Tibial artery (tissue), 4 donors: ENCODE data around the gene LINC01488.

ENCODE experiments used
- DNase-seq, 2 donors: peaks; one replicate each; pipeline ENCODE4 v3.0.0-alpha.2; 2019
- H3K27ac ChIP-seq, 2 donors: fragments of 200-600 bp; sonication (generic) in 1 of 2; 1 replicate in 1 of 2; 2 replicates in 1 of 2; pipeline ENCODE4 v1.5.1; 2018 to 2019; ENCODE audit warnings: mild to moderate bottlenecking in 1 of 2
- H3K27me3 ChIP-seq, 2 donors: fragments of 200-600 bp; sonication (generic) in 1 of 2; one replicate each; pipeline versions ENCODE4 v1.5.1 to v1.6.0; 2016 to 2019
- H3K36me3 ChIP-seq, 3 donors: fragments of 200-600 bp; sonication (generic) in 2 of 3; one replicate each; pipeline ENCODE4 v1.5.1; 2016 to 2019; ENCODE audit warnings: mild to moderate bottlenecking in 2 of 3
- H3K4me1 ChIP-seq, 4 donors: fragments of 200-600 bp; sonication (generic) in 2 of 4; 1 replicate in 3 of 4; 2 replicates in 1 of 4; pipeline ENCODE4 v1.5.1; 2016 to 2019
- H3K4me3 ChIP-seq, 2 donors: fragments of 200-600 bp; sonication (generic) in 1 of 2; 1 replicate in 1 of 2; 2 replicates in 1 of 2; pipeline ENCODE4 v1.5.1; 2018 to 2019; ENCODE audit warnings: mild to moderate bottlenecking in 2 of 2
- H3K9me3 ChIP-seq, 3 donors: fragments of 200-600 bp; sonication (generic) in 1 of 3; one replicate each; pipeline ENCODE4 v1.5.1; 2016 to 2019
- intact Hi-C: fragments of 100-400 bp; cut with DNase I; formaldehyde crosslinking; loops from one replicate; pipeline ENCODE4 v1.15.0; 2023; ENCODE audit warnings: low total_unique reads
- TF ChIP-seq, protein P1 (sequence below), 2 experiments: fragments of 200-600 bp in 1 of 2; fragments of 450-650 bp in 1 of 2; IDR thresholded peaks; one replicate each; pipeline ENCODE4 v1.5.1; 2017 to 2019; ENCODE audit warnings: antibody characterized with exemption in 2 of 2, mild to moderate bottlenecking in 1 of 2, moderate library complexity in 1 of 2

LINC01488 gene

DNA sequence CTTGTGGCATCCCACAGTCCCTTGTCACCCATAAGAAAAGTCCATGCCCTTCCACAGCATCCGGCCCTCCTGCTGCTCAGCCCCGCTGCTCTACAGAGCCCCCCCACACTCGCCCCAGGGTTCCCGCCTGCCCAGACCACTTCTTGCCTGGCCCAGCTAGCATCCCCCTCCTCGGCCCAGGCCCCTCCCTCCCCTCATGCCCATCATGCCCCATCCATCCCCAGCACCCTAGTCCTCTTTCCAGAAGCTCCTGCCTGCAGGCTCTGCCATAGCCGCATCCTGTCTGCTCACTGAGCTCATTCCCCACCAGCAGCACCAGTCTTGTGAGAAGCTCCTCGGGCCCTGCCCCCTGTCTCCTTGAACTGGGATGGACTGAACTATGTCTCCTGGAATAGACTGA, 54.4 kb downstream of the LINC01488 start:
- H3K27me3 ChIP-seq = no peaks in the 10 kb centered on the region
- TF ChIP-seq, protein P1, sequence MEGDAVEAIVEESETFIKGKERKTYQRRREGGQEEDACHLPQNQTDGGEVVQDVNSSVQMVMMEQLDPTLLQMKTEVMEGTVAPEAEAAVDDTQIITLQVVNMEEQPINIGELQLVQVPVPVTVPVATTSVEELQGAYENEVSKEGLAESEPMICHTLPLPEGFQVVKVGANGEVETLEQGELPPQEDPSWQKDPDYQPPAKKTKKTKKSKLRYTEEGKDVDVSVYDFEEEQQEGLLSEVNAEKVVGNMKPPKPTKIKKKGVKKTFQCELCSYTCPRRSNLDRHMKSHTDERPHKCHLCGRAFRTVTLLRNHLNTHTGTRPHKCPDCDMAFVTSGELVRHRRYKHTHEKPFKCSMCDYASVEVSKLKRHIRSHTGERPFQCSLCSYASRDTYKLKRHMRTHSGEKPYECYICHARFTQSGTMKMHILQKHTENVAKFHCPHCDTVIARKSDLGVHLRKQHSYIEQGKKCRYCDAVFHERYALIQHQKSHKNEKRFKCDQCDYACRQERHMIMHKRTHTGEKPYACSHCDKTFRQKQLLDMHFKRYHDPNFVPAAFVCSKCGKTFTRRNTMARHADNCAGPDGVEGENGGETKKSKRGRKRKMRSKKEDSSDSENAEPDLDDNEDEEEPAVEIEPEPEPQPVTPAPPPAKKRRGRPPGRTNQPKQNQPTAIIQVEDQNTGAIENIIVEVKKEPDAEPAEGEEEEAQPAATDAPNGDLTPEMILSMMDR (IDR thresholded peaks at IDR 0.05) = no peak
- intact Hi-C loops = no loop called here
- H3K4me3 ChIP-seq = no peak overlapping the region
- DNase-seq = peak in 1 of 2 donors; percentile 33
- H3K36me3 ChIP-seq = no peaks in the 10 kb centered on the region
- H3K4me1 ChIP-seq = peaks cover 5 to 27% (median 24%) of the 10 kb centered on the region in 4 donors
- H3K9me3 ChIP-seq = no peaks in the 10 kb centered on the region
- no peak overlapping the region for H3K27ac ChIP-seq

DNA sequence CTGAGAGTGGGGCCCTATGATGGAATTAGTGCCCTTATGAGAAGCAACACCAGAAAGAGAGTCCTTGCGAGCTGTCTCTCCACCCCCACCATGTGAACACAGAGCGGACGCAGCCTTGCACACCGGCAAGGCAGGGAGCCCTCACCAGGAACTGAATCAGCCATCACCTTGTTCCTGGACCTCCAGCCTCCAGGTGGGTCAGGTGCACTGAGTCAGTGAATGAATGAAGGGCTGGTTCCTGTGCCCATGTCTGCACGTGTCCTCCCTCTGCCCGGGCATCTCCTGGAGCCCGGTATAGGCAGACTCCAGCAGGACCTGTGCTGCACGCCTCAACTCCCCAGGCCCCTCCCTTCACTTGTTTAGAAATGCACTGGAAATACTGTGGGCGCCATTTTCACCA, 54.9 kb downstream of the LINC01488 start:
- no peak overlapping the region for H3K27ac ChIP-seq
- peaks cover 5 to 32% (median 29%) of the 10 kb centered on the region in 4 donors for H3K4me1 ChIP-seq
- TF ChIP-seq, protein P1 (IDR thresholded peaks at IDR 0.05) = no peak
- H3K36me3 ChIP-seq = no peaks in the 10 kb centered on the region
- peak in 1 of 2 donors; percentile 25 for DNase-seq
- no peak overlapping the region for H3K4me3 ChIP-seq
- no peaks in the 10 kb centered on the region for H3K27me3 ChIP-seq
- no peaks in the 10 kb centered on the region for H3K9me3 ChIP-seq
- intact Hi-C loops = no loop called here

DNA sequence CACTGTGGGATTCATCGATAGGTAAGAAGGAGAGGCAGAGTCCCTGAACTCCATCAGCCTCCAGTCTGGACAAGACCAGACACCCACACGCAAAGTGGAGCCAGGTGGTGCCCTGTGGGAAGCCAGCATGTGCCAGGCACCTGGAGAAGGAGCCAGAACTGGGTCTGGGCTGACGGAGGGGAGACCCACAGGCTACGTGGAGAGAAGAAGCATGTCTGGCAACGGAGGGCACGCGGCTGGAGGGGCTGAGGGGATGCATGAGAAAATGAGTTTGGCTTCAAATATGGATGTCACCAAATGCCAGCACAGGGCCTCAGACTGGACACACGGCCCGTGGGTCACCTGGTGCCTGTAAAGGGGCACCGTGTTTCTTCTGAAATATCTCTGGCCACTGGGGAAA, 55.7 kb downstream of the LINC01488 start:
- Histone ChIP-seq H3K4me3 (no peak overlapping the region), H3K4me1 (peaks cover 5 to 38% (median 34%) of the 10 kb centered on the region in 4 donors), H3K36me3 (no peaks in the 10 kb centered on the region), H3K9me3 (no peaks in the 10 kb centered on the region), H3K27me3 (no peaks in the 10 kb centered on the region), H3K27ac (no peak overlapping the region)
- no peak for DNase-seq
- intact Hi-C loops = no loop called here
- TF ChIP-seq, protein P1 (IDR thresholded peaks at IDR 0.05) = no peak

DNA sequence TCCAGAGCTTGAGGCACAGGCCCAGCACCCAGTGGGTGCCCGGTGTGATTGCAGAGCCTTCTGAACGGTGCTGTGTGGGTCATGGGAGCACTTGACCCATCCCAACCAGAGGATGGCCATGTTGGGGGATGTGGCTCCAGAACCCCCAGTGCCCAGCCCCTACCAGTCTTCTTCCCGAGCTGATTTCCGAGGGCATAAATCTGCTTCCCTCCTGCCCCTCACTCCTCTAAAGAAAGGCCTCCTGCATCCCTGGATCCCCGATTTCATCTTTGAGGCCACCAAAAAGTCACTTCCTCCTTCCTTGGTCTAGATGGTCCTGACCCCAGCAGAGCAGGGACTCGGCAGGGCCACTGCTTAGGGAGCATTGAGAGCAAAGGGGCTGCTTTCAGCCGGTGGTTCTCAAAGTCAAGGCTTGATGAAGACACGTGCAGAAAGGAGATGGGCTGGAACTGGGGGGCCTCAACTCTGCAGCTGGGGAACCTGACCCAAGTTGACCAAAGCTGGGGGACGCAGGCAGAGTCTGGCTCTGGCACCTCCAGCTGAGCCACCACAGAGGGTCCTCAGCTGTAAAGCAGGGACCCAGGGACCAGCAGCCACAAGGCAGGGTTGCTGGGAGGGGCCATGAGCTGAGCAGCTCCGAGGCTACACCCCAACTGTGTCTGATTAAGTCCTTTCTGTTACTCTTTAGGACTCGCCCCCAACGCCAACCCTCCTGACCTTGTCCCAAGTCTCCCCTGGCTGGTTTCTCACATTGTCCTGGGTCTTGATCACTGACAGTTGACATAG, 56.6 kb downstream of the LINC01488 start:
- no peak overlapping the region for H3K27ac ChIP-seq
- TF ChIP-seq, protein P1 (IDR thresholded peaks at IDR 0.05) = no peak
- intact Hi-C loops = no loop called here

DNA sequence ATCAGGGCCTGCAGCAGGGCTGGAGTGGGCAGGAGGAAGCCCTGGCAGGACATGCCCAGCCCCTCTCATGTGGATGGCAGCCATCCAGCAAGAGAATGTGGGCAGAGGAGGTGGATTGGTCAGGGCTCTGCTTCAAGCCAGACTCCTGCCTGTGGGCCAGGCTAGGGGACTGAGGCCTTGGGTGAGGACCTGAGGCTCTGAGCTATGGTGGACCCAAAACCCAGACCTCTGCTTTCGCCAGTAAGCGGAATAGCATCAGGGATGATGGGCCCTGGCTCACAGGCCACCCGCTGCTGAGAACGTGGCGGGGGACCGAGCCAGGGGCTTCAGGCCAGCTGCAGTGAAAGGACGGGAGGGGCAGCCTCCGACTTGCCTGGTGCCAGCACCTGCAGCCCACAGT, 57.4 kb downstream of the LINC01488 start:
- peak overlapping the region; percentile 69 to 81 for H3K27ac ChIP-seq
- TF ChIP-seq, protein P1 (IDR thresholded peaks at IDR 0.05) = no peak
- H3K9me3 ChIP-seq = no peaks in the 10 kb centered on the region
- no peaks in the 10 kb centered on the region for H3K36me3 ChIP-seq
- H3K4me3 ChIP-seq = no peak overlapping the region
- DNase-seq = no peak
- peaks cover 5 to 38% (median 34%) of the 10 kb centered on the region in 4 donors for H3K4me1 ChIP-seq
- intact Hi-C loops = no loop called here
- H3K27me3 ChIP-seq = no peaks in the 10 kb centered on the region

More for the DNA sequence above, 56.6 kb downstream of the LINC01488 start:
- Histone ChIP-seq H3K4me1 (peaks cover 5 to 38% (median 34%) of the 10 kb centered on the region in 4 donors), H3K9me3 (no peaks in the 10 kb centered on the region), H3K4me3 (no peak overlapping the region), H3K36me3 (no peaks in the 10 kb centered on the region), H3K27me3 (no peaks in the 10 kb centered on the region)
- no peak for DNase-seq
